HUES6 (cell line): ENCODE data around the gene DDIAS.
A peak's percentile ranks its signal among the peaks of the same experiment; 100 is the strongest.
"Not testable (repeated sequence)": the region's sequence is repeated elsewhere in the genome, so short reads cannot be mapped to it uniquely, and the experiment has no call there.

Experiments
- H3K27ac ChIP-seq: 2 replicates; pipeline ENCODE4 v1.7.0; 2013; ENCODE audit warnings: low read depth, mild to moderate bottlenecking, low read length, inconsistent platforms
- H3K27me3 ChIP-seq: 2 replicates; pipeline ENCODE4 v1.6.1; 2013; ENCODE audit warnings: low read length; ENCODE audit not compliant: control insufficient read depth, insufficient read depth
- H3K36me3 ChIP-seq: 2 replicates; pipeline ENCODE4 v1.6.1; 2013; ENCODE audit warnings: low read length; ENCODE audit not compliant: control insufficient read depth, insufficient read depth
- H3K4me1 ChIP-seq: 2 replicates; pipeline ENCODE4 v1.6.1; 2013; ENCODE audit warnings: low read length; ENCODE audit not compliant: control insufficient read depth, insufficient read depth
- H3K4me3 ChIP-seq: 2 replicates; pipeline ENCODE4 v1.5.1; 2013; ENCODE audit warnings: low read depth, low read length
- H3K9ac ChIP-seq: one replicate; pipeline ENCODE4 v1.6.1; 2013; ENCODE audit warnings: mild to moderate bottlenecking, low read length
- H3K9me3 ChIP-seq: 2 replicates; pipeline ENCODE4 v1.6.1; 2013; ENCODE audit warnings: low read depth, low read length; ENCODE audit not compliant: control insufficient read depth, insufficient read depth

The DDIAS gene

DNA sequence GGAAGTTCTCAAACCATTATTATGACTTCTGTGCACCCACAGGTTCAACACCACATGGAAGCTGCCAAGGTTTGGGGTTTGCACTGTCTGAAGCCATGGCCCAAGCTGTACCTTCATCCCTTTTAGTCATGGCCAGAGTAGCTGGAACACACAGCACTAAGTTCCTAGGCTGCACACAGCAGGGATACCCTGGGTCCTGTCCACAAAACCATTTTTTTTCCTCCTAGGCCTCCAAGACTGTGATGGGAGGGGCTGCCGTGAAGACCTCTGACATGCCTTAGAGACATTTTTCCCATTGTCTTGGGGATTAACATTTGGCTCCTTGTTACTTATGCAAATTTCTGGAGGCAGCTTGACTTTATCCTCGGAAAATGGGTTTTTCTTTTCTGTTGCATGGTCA is 42.7 kb downstream of the DDIAS start:
- Histone ChIP-seq H3K9me3 (0 out of 2 replicates have a peak, but pooled peaks cover 3% of the 10 kb centered on the region), H3K4me1 (peaks cover 4% of the 10 kb centered on the region; the same call in 1 of the 2 replicates), H3K27me3 (no peaks in the 10 kb centered on the region), H3K36me3 (no peaks in the 10 kb centered on the region), H3K27ac (no peak overlapping the region), H3K4me3 (no peak overlapping the region), H3K9ac (no peak overlapping the region)

DNA sequence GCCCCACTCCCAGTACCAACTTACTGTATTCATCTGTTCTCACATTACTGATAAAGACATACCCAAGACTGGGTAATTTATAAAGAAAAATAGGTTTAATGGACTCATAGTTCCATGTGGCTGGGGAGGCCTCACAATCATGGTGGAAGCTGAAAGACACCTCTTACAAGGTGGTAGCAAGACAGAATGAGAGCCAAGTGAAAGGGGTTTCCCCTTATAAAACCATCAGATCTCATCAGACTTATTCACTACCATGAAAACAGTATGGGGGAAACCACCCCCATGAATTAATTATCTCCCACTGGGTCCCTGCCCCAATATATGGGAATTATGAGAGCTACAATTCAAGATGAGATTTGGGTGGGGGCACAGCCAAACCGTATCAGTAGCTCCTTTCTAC is 43.5 kb downstream of the DDIAS start:
- not testable (repeated sequence) for H3K27ac ChIP-seq, H3K36me3 ChIP-seq, H3K27me3 ChIP-seq, H3K4me1 ChIP-seq, H3K4me3 ChIP-seq, H3K9me3 ChIP-seq, H3K9ac ChIP-seq

DNA sequence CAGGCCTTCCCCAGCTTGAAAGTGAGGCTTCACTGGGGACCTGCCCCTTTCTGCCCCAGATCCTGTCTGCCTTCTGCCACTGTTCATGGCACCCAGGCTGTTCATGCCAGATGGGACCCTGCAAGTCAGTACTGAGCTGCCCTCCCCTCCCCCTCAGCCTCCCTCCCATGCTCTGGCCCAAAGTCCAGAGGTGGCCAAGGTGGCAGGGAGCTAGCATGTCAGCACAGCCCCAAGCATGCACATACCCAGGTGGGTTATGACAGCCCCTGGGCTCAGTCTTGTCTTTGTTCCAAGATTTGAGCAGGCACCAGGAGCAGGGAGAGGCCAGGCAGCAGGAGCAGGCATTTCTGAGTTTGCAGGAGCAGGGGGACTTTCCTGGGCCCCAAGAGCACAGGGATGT is 44.1 kb downstream of the DDIAS start:
- no peak overlapping the region for H3K27ac ChIP-seq
- H3K27me3 ChIP-seq: no peaks in the 10 kb centered on the region
- H3K9ac ChIP-seq: no peak overlapping the region
- H3K36me3 ChIP-seq: no peaks in the 10 kb centered on the region
- 0 out of 2 replicates have a peak, but pooled peaks cover 3% of the 10 kb centered on the region for H3K9me3 ChIP-seq
- H3K4me1 ChIP-seq: peaks cover 4% of the 10 kb centered on the region; the same call in 1 of the 2 replicates
- no peak overlapping the region for H3K4me3 ChIP-seq

DNA sequence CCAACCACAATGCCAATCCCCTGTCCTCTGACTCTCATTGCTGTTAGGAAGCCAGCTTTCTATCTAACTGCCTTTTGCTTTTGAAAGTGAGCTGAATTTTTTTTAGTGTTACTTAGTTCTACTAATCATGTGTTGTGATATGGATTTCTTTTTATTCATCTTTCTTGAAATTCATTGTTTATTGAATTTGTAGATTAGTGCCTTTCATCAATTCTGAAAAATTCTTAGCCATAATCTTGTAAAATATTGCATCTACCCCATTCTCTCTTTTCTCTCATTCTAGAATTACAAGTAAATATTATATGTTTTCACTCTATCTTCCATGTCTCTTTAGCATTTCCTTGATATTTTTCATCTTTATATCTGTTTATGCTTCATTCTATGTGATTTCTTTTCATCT is 47.8 kb downstream of the DDIAS start:
- 0 out of 2 replicates have a peak, but pooled peaks cover under 1% of the 10 kb centered on the region for H3K4me1 ChIP-seq
- H3K9ac ChIP-seq: no peak overlapping the region
- no peaks in the 10 kb centered on the region for H3K27me3 ChIP-seq
- H3K36me3 ChIP-seq: no peaks in the 10 kb centered on the region
- H3K4me3 ChIP-seq: no peak overlapping the region
- no peaks in the 10 kb centered on the region for H3K9me3 ChIP-seq
- H3K27ac ChIP-seq: no peak overlapping the region

DNA sequence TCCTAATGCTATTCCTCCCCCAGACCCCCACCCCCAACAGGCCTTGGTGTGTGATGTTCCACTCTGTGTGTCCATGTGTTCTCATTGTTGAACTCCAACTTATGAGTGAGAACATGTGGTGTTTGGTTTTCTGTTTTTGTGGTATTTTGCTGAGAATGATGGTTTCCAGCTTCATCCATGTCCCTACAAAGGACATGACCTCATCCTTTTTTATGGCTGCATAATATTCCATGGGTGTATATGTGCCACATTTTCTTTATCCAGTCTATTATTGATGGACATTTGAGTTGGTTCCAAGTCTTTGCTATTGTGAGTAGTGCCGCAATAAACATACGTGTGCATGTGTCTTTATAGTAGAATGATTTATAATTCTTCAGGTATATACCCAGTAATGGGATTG is 49.0 kb downstream of the DDIAS start:
- not testable (repeated sequence) for H3K9me3 ChIP-seq, H3K27ac ChIP-seq, H3K4me3 ChIP-seq, H3K4me1 ChIP-seq, H3K36me3 ChIP-seq, H3K9ac ChIP-seq, H3K27me3 ChIP-seq

DNA sequence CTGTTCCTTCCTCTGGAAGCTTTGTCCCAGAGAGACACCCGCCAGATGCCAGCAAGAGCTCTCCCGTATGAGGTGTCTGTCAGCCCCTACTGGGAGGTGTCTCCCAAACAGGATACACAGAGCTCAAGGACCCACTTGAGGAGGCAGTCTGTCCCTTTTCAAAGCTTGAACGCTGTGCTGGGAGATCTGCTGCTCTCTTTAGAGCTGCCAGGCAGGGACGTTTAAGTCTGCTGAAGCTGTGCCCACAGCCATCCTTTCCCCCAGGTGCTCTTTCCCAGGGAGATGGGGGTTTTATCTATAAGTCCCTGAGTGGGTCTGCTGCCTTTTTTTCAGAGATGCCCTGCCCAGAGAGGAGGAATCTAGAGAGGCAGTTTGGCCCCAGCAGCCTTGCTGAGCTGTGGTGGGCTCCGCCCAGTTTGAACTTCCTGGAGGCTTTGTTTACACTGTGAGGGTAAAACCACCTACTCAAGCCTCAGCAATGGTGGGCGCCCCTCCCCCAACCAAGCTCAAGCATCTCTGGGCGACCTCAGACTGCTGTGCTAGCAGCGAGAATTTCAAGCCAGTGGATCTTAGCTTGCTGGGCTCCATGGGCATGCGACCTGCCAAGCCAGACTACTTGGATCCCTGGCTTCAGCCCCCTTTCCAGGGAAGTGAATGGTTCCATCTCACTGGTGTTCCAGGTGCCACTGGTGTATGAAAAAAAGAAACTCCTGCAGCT is 54.4 kb downstream of the DDIAS start:
- peaks cover 10% of the 10 kb centered on the region for H3K4me1 ChIP-seq
- H3K4me3 ChIP-seq: 0 out of 2 replicates have a peak overlapping the region, but pooled peaks have one; percentile 6
- 0 out of 2 replicates have a peak overlapping the region, but pooled peaks have one; percentile 22 for H3K27ac ChIP-seq
- H3K9ac ChIP-seq: peak overlapping the region; percentile 7
- H3K27me3 ChIP-seq, H3K9me3 ChIP-seq, H3K36me3 ChIP-seq: not testable (repeated sequence)

DNA sequence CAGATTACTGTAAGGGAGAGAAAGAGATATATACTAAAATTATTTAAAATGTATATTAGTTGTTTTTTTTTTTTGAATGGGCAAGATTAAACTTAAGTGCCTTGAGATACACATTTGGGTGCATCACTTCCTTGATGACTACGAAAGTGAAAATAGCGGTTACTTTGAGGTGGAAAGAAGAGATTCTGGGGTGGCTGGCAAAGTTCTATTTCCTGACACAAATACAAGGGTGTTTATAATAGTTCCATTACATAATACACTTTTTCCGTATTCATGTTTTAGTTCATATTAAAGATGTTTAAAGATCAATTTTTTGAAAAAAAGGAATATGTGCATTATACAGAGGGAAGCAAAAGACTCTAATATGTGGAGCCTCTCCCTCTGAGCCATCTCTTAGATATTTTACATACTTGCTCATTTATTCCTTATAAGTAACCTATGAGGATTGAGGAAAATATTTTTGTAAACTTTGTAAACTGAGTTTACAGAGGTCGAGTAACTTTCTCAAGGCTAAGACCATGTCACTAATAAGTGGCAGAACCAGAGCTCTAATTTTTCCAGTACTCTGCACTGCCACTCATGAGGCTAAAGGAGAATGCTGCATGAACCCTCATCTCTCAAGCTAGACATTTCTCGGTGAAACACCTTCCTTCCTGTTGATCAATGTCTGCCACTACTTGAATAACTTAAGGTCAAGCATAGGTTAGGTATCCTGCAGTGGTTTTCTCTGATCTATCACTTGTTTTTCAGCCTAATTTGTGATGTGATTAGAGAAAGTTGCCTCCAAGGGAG is 58.6 kb downstream of the DDIAS start:
- Histone ChIP-seq H3K4me3 (no peak overlapping the region), H3K27ac (no peak overlapping the region), H3K4me1 (peaks cover 10% of the 10 kb centered on the region), H3K27me3 (no peaks in the 10 kb centered on the region), H3K9me3 (no peaks in the 10 kb centered on the region), H3K36me3 (no peaks in the 10 kb centered on the region), H3K9ac (no peak overlapping the region)

DNA sequence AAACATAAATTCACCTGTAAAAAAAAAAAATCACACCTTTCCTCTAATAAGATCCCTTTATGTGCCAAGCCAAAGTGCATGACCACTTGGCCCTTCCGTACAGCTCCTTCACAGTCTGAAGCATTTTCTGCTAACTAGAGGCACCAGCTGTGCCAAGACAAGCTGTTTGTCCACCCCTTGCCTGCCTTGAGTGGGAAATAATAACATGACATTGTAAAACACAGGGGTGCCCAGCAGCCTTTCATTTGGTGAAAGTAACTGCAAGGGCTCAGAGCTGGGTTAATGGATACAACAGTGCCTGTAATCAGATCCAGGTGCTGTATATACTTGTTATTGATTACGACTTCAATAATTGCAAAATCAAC is 59.2 kb downstream of the DDIAS start:
- H3K9me3 ChIP-seq: no peaks in the 10 kb centered on the region
- H3K9ac ChIP-seq: no peak overlapping the region
- H3K4me1 ChIP-seq: peaks cover 6% of the 10 kb centered on the region
- H3K27ac ChIP-seq: no peak overlapping the region
- H3K4me3 ChIP-seq: no peak overlapping the region
- H3K27me3 ChIP-seq: no peaks in the 10 kb centered on the region
- H3K36me3 ChIP-seq: no peaks in the 10 kb centered on the region

DNA sequence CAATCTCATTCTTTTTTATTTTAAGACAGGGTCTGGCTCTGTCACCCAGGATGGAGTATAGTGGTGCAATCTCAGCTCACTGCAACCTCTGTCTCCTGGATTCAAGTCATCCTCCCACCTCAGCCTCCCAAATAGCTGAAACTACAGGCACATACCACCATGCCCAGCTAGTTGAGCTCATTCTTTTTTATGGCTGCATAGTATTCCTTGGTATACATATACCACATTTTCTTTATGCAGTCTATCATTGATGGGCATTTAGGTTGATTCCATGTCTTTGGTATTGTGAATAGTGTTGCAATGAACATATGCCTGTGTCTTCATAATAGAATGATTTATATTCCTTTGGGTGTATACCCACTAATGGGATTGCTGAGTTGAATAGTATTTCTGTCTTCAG is 60.5 kb downstream of the DDIAS start:
- H3K9ac ChIP-seq, H3K4me3 ChIP-seq, H3K36me3 ChIP-seq, H3K27ac ChIP-seq, H3K4me1 ChIP-seq, H3K9me3 ChIP-seq, H3K27me3 ChIP-seq: not testable (repeated sequence)

DNA sequence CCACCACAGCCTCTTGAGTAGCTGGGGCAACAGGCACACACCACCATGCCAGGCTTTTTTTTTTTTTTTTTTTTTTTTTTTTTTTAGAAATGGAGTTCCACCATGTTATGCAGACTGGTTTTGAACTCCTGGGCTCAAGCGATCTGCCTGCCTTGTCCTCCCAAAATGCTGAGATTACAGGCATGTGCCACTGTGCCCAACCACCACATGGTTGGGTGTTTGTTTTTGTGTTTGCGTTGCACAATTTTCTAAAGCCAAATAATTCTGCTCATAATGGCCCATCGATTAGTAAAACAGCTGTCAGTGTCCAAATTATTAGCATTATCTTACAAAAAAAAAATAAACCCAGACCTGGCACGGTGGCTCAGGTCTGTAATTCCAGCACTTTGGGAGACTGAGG is 65.8 kb downstream of the DDIAS start:
- no peaks in the 10 kb centered on the region for H3K27me3 ChIP-seq
- H3K27ac ChIP-seq: no peak overlapping the region
- H3K4me3 ChIP-seq: no peak overlapping the region
- H3K9ac ChIP-seq: no peak overlapping the region
- no peaks in the 10 kb centered on the region for H3K9me3 ChIP-seq
- no peaks in the 10 kb centered on the region for H3K36me3 ChIP-seq
- H3K4me1 ChIP-seq: no peaks in the 10 kb centered on the region

DNA sequence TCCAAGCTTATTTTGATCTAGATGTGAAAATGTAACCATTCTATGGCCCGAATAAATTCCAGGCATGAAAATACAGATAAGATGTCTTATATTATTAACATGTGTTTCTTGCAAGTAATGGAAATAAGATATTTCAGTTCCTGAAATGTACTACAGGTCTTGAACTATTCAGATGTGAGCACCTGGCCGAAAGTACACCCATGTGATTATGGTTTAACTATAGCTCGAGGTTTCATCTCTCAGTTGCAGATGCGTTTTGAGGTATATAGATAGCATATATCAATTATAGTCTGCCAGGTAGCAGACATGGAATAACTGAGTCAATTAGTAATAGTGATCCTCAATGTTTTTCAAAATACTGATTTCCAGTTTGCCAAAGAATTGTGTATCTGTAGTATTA is 68.3 kb downstream of the DDIAS start:
- no peak overlapping the region for H3K27ac ChIP-seq
- H3K9me3 ChIP-seq: no peaks in the 10 kb centered on the region
- no peaks in the 10 kb centered on the region for H3K27me3 ChIP-seq
- no peak overlapping the region for H3K4me3 ChIP-seq
- H3K9ac ChIP-seq: no peak overlapping the region
- H3K36me3 ChIP-seq: no peaks in the 10 kb centered on the region
- H3K4me1 ChIP-seq: no peaks in the 10 kb centered on the region
